Large intestine (tissue), 12 donors: Measurements from ENCODE around the gene PPP2R5D. TPM values are rescaled to one million over a fixed set of nuclear protein-coding genes. Genes with fewer than 3 reads are reported as not detected.

Source experiments
- DNase-seq, 2 donors: peaks; one replicate each; pipeline versions ENCODE4 v3.0.0 to v3.0.0-alpha.2; 2013
- H3K27ac ChIP-seq: one replicate; pipeline ENCODE4 v1.5.1; 2013; ENCODE audit warnings: low read length
- H3K27me3 ChIP-seq: 2 replicates; pipeline ENCODE4 v1.6.1; 2013; ENCODE audit warnings: low read length; ENCODE audit not compliant: control insufficient read depth, insufficient read depth
- H3K36me3 ChIP-seq: 2 replicates; pipeline ENCODE4 v1.6.1; 2013; ENCODE audit warnings: low read length; ENCODE audit not compliant: control insufficient read depth, insufficient read depth
- H3K4me1 ChIP-seq: one replicate; pipeline ENCODE4 v1.6.1; 2013; ENCODE audit warnings: low read length; ENCODE audit not compliant: control insufficient read depth, insufficient read depth
- H3K4me3 ChIP-seq: one replicate; pipeline ENCODE4 v1.5.1; 2013; ENCODE audit warnings: low read length
- H3K9me3 ChIP-seq: one replicate; pipeline ENCODE4 v1.6.1; 2013; ENCODE audit warnings: mild to moderate bottlenecking, low read depth, low read length, moderate library complexity; ENCODE audit not compliant: control insufficient read depth
- WGBS: methylation state at CpG from one replicate; pipeline ENCODE4 v1.1.5; 2013; ENCODE audit warnings: low lambda C conversion rate; ENCODE audit not compliant: insufficient coverage; 5-methylcytosine and 5-hydroxymethylcytosine counted together
- long read RNA-seq, 11 donors: transcript quantifications; one replicate each; lab custom pipeline, GENCODE V29; 2026
- polyA plus RNA-seq: library from polyadenylated mRNA; unstranded; fragments of 120-200 nt; gene quantifications from one replicate; pipeline ENCODE4 v1.2.1, GENCODE V29; 2013

Gene PPP2R5D
- 62.0 TPM for polyA plus RNA-seq
- long read RNA-seq, donor 1, partial matches to known transcripts, result 83 of 86 reads
- long read RNA-seq, donor 1, other reads (novel, unspliced or antisense), result 0 of 86 reads
- long read RNA-seq, donor 2, transcript PPP2R5D-208 (16 exons, 3,044 nt), result major isoform, 6 of 232 reads
- long read RNA-seq, donor 2, partial matches to known transcripts, result 149 of 232 reads
- long read RNA-seq, donor 2, other reads (novel, unspliced or antisense), result 77 of 232 reads
- long read RNA-seq, donor 3, transcript PPP2R5D-208 (16 exons, 3,044 nt), result major isoform, 12 of 297 reads
- long read RNA-seq, donor 3, partial matches to known transcripts, result 279 of 297 reads
- long read RNA-seq, donor 3, other reads (novel, unspliced or antisense), result 6 of 297 reads
- long read RNA-seq, donor 4, partial matches to known transcripts, result 0 of 1 reads
- long read RNA-seq, donor 4, other reads (novel, unspliced or antisense), result 0 of 1 reads
- long read RNA-seq, donor 5, transcript PPP2R5D-208 (16 exons, 3,044 nt), result major isoform, 5 of 60 reads
- long read RNA-seq, donor 5, partial matches to known transcripts, result 39 of 60 reads
- long read RNA-seq, donor 5, other reads (novel, unspliced or antisense), result 16 of 60 reads
- long read RNA-seq, donor 6, transcript PPP2R5D-208 (16 exons, 3,044 nt), result major isoform, 11 of 32 reads
- long read RNA-seq, donor 6, partial matches to known transcripts, result 21 of 32 reads
- long read RNA-seq, donor 6, other reads (novel, unspliced or antisense), result 0 of 32 reads
- long read RNA-seq, donor 7, partial matches to known transcripts, result 6 of 9 reads
- long read RNA-seq, donor 7, other reads (novel, unspliced or antisense), result 0 of 9 reads
- long read RNA-seq, donor 8, transcript PPP2R5D-208 (16 exons, 3,044 nt), result major isoform, 10 of 173 reads
- long read RNA-seq, donor 8, partial matches to known transcripts, result 51 of 173 reads
- long read RNA-seq, donor 8, other reads (novel, unspliced or antisense), result 111 of 173 reads
- long read RNA-seq, donor 9, transcript PPP2R5D-208 (16 exons, 3,044 nt), result major isoform, 6 of 142 reads
- long read RNA-seq, donor 9, partial matches to known transcripts, result 102 of 142 reads
- long read RNA-seq, donor 9, other reads (novel, unspliced or antisense), result 34 of 142 reads
- long read RNA-seq, donor 10, transcript PPP2R5D-208 (16 exons, 3,044 nt), result major isoform, 20 of 248 reads
- long read RNA-seq, donor 10, partial matches to known transcripts, result 164 of 248 reads
- long read RNA-seq, donor 10, other reads (novel, unspliced or antisense), result 64 of 248 reads
- long read RNA-seq, donor 11, partial matches to known transcripts, result 24 of 113 reads
- long read RNA-seq, donor 11, other reads (novel, unspliced or antisense), result 85 of 113 reads

DNA sequence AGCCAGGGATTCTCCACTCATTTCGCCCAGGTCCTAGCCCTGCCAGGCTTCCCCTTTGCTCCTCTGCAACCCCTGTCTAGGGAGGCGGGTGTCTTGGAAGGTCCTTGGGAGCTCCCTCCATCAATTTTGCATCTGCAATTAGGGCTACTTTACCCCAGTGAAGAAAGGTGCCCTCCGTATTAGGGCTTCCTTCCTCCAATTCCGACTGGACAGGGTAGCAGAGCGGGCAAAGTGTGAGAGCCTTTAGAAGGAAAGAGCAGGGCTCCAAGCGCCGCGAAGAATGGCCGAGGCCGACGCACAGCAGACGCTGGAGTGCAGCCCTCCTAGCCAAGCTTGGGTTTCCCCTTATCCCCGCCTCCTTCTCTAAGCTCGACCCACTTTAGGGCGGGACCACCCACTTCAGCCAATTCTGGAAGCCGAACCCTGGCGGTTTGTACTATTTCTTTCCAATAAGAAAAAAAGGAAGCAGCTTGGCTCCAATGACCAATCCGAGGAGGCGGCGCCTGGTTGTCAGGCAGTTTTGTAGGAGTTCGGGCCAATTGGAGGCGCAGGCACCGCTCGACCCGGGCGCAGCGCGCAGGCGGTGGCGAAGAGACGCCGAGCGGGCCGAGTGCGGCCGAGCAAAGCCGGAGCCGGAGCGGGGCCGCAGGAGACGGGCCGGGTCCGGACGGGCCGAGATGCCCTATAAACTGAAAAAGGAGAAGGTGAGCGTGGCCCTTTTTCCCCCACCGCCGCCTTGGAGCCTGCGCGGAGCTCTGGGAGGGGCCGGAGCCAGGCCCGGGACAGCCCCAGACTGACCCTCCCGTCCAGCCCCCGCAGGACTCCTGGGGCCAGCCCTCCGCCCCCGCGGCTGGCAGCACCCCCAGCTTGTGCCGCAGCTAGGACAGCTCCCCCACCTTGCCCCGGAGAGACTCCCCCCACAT, at the start of gene PPP2R5D:
Gene PPP2R5D (plus strand): TSS at position 570 of the 923 bp plus-strand sequence. CDS start 108 bp downstream, at position 678.
- Histone ChIP-seq H3K4me1 (peaks cover 50% of the 10 kb centered on the region), H3K9me3 (no peaks in the 10 kb centered on the region), H3K36me3 (peaks cover 12% of the 10 kb centered on the region), H3K27me3 (no peaks in the 10 kb centered on the region), H3K4me3 (peak within 1 kb of the TSS; percentile 75), H3K27ac (peak within 1 kb of the TSS; percentile 88)
- no CpG with 5 or more reads among the region's 59 CpGs for WGBS
- DNase-seq, result peak; percentile 98 to 99

DNA sequence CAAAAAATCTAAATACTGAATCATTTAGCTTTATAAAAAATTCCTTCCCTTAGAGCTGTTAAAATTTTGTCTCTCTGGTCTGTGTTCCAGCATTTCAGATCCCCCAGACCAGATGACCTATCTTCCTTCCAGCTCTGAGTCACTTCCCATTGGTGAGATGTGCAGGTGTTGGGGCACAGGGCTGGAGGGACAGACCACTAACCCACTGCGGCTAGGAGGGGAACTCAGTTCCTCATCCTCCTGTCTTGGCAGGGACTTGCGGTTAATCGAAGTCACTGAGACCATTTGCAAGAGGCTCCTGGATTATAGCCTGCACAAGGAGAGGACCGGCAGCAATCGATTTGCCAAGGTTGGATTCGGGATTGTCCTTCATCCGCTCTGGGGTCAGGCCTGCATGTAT, 49.0 kb upstream of the PPP2R5D start:
- Histone ChIP-seq H3K27ac (no peak overlapping the region), H3K9me3 (no peaks in the 10 kb centered on the region), H3K4me3 (no peak overlapping the region), H3K27me3 (no peaks in the 10 kb centered on the region), H3K36me3 (peaks cover 53% of the 10 kb centered on the region), H3K4me1 (peaks cover 30% of the 10 kb centered on the region)
- DNase-seq, result no peak
- WGBS, result no CpG with 5 or more reads among the region's 7 CpGs

DNA sequence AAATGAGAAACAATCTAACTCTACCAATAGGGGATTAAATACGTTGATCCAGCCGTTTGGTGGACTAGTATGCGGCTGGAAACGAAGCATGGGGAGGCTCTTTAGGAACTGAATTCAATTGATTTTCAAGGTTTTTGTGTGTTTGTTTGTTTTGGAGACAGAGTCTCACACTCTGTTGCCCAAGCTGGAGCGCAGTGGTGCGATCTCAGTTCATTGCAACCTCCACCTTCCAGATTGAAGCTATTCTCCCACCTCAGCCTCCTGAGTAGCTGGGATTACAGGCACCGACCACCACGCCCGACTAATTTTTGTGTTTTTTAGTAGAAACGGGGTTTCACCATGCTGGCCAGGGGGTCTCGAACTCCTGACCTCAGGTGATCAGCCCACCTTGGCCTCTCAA, 48.0 kb upstream of the PPP2R5D start:
- no peak overlapping the region for H3K4me3 ChIP-seq
- no peaks in the 10 kb centered on the region for H3K27me3 ChIP-seq
- WGBS, result 91% methylated on average over 4 of the region's 11 CpGs
- H3K9me3 ChIP-seq, result no peaks in the 10 kb centered on the region
- peaks cover 57% of the 10 kb centered on the region for H3K36me3 ChIP-seq
- peaks cover 19% of the 10 kb centered on the region for H3K4me1 ChIP-seq
- H3K27ac ChIP-seq, result no peak overlapping the region
- no peak for DNase-seq

DNA sequence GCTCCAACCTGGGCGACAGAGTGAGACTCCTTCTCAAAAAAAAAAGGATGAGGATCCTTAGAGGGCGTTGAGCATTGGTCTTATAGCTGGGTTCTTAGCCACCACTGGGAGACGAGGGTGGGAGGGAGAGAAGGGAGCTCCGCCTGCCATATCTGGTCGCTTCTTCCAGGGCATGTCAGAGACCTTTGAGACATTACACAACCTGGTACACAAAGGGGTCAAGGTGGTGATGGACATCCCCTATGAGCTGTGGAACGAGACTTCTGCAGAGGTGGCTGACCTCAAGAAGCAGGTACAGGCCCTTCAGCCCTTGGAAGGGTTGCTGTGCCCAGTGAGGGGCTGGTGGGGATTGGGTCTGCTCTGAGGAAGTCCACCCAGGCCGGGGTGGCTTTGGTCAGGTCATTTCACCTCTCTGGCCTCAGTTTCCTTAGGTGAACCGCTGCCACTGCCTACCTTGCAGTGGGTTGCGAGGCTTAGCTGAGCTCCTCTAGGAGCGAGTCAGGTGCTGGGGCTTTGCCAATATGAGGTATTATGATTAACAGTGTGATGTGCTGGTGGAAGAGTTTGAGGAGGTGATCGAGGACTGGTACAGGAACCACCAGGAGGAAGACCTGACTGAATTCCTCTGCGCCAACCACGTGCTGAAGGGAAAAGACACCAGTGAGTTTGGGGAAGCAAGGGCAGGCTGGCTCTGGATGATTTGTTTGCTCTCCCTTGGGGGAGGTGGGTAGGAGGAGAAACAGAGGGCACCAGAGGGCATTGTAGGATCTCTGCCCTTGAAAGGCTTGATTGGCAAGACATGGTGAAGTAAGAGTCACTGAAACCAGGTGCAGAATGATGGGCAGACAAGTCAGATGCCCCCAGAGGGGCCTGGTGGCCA, 46.6 kb upstream of the PPP2R5D start:
- WGBS, result no CpG with 5 or more reads among the region's 13 CpGs
- H3K36me3 ChIP-seq, result peaks cover 61% of the 10 kb centered on the region
- no peak overlapping the region for H3K4me3 ChIP-seq
- peaks cover 19% of the 10 kb centered on the region for H3K4me1 ChIP-seq
- no peak overlapping the region for H3K27ac ChIP-seq
- H3K27me3 ChIP-seq, result no peaks in the 10 kb centered on the region
- H3K9me3 ChIP-seq, result no peaks in the 10 kb centered on the region
- DNase-seq, result no peak

DNA sequence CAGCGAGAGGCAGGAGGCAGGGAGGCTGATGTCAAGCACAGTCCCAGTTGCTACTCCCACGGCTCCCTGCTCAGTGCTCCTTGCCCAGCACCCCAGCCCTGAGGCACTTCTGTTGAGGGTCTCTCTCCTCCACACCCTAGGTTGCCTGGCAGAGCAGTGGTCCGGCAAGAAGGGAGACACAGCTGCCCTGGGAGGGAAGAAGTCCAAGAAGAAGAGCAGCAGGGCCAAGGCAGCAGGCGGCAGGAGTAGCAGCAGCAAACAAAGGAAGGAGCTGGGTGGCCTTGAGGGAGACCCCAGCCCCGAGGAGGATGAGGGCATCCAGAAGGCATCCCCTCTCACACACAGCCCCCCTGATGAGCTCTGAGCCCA, 46.0 kb upstream of the PPP2R5D start:
- Histone ChIP-seq H3K4me3 (no peak overlapping the region), H3K27ac (no peak overlapping the region), H3K4me1 (peaks cover 15% of the 10 kb centered on the region), H3K36me3 (peaks cover 61% of the 10 kb centered on the region), H3K27me3 (no peaks in the 10 kb centered on the region), H3K9me3 (no peaks in the 10 kb centered on the region)
- DNase-seq, result no peak
- WGBS, result no CpG with 5 or more reads among the region's 5 CpGs

DNA sequence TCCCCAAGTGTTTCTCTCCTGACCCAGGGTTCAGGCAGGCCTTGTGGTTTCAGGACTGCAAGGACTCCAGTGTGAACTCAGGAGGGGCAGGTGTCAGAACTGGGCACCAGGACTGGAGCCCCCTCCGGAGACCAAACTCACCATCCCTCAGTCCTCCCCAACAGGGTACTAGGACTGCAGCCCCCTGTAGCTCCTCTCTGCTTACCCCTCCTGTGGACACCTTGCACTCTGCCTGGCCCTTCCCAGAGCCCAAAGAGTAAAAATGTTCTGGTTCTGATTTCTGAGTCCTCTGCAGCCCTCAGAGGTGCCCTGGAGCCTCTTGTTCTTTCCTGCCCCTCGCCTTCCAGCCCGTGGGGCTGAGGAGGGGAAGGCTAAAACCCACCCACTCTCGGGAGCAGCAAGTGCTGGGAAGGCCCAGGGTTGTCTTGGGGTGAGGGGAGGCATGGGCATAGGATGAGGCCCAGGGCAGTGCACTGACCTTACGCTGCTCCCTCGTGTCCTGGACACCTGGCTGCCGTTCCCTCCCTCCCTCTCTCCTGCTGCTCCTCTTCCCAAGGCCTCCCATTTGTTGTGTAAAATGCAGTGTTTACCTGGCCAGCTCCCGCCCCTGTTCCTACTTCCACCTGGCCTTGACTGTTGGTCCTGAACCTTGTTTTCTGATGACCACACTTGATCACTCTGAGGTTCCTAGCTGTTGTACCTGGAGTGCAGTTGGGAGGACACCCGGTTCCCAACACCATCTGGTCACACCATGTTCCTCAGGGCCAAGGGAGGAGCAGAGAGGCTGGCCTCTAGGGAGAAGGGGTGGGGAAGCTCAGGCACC, 45.2 kb upstream of the PPP2R5D start:
- peak overlapping the region; percentile 52 for H3K27ac ChIP-seq
- no peaks in the 10 kb centered on the region for H3K9me3 ChIP-seq
- peaks cover 61% of the 10 kb centered on the region for H3K36me3 ChIP-seq
- no CpG with 5 or more reads among the region's 9 CpGs for WGBS
- no peaks in the 10 kb centered on the region for H3K27me3 ChIP-seq
- no peak for DNase-seq
- H3K4me3 ChIP-seq, result no peak overlapping the region
- peaks cover 15% of the 10 kb centered on the region for H3K4me1 ChIP-seq

DNA sequence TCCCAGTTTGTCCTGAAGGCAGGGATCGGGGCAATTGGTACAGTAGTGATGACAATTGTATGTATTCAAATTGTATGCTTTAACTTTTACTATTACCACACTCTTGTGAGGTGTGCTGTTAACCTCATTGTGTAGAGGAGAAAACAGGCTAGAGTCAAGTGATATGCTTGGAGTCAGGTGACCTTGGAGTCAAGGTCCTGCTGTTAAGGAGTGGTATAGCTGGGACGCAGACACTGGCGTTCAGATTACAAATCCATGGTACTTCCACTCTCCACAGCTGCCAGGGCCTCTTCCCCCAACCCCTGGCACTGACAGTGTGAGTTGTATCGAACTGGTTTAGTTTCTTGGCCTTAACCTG, 44.6 kb upstream of the PPP2R5D start:
- Histone ChIP-seq H3K27ac (peak overlapping the region; percentile 52), H3K36me3 (peaks cover 56% of the 10 kb centered on the region), H3K4me1 (peaks cover 15% of the 10 kb centered on the region), H3K27me3 (no peaks in the 10 kb centered on the region), H3K4me3 (no peak overlapping the region), H3K9me3 (no peaks in the 10 kb centered on the region)
- no CpG with 5 or more reads among the region's 4 CpGs for WGBS
- DNase-seq, result peak; percentile 74 to 85

DNA sequence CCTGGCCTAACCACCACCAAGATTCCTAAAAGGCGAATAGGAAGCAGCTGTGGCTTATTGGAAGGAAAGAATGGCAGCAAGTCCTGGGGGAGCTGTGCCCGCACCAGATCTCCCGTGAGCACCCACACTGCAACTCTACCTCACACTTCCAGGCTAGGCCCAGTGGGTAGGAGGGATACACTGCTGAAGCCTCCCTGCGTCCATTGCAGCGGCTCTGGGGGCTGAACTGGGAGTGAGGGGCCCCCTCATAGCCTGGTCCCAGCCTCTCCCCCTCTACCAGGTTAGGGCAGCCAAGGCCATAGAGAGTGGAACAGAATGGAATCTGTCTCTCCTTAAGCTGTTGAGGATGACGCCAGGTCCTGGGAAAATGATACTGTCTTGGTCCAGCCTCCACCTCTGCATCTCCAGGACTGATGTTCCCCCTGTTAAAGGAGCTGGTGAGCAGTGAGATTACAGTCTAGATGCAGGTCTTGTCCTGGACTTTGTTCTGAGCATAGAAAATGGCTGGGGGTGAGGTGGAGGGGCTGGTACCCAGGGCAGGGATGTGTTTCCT, 43.8 kb upstream of the PPP2R5D start:
- H3K9me3 ChIP-seq, result no peaks in the 10 kb centered on the region
- no CpG with 5 or more reads among the region's 6 CpGs for WGBS
- no peak for DNase-seq
- no peak overlapping the region for H3K4me3 ChIP-seq
- no peaks in the 10 kb centered on the region for H3K27me3 ChIP-seq
- H3K36me3 ChIP-seq, result peaks cover 51% of the 10 kb centered on the region
- no peak overlapping the region for H3K27ac ChIP-seq
- H3K4me1 ChIP-seq, result peaks cover 15% of the 10 kb centered on the region
